Gastroesophageal sphincter (tissue), 4 donors: ENCODE data around the gene MORF4L2. TPM values are rescaled to one million over a fixed set of nuclear protein-coding genes. Genes with fewer than 3 reads are reported as not detected.

ENCODE experiments used
- ATAC-seq: fragments of 150-250 bp; one replicate; pipeline ENCODE4 v1.9.1; 2016; ENCODE audit warnings: mild to moderate bottlenecking, moderate library complexity
- H3K27ac ChIP-seq, 4 donors: fragments of 200-600 bp; sonication (generic) in 3 of 4; 1 replicate in 3 of 4; 2 replicates in 1 of 4; pipeline ENCODE4 v1.5.1; 2016 to 2019
- H3K27me3 ChIP-seq: fragments of 200-600 bp; sonication (generic); one replicate; pipeline ENCODE4 v1.5.1; 2019
- H3K36me3 ChIP-seq, 2 donors: fragments of 200-600 bp; sonication (generic); one replicate each; pipeline ENCODE4 v1.5.1; 2019; ENCODE audit warnings: control low read depth in 1 of 2
- H3K4me1 ChIP-seq, 3 donors: fragments of 200-600 bp; sonication (generic); 1 replicate in 2 of 3; 2 replicates in 1 of 3; pipeline ENCODE4 v1.5.1; 2016 to 2019; ENCODE audit warnings: control low read depth in 2 of 3
- H3K4me3 ChIP-seq, 2 donors: fragments of 200-600 bp; sonication (generic); one replicate each; pipeline ENCODE4 v1.5.1; 2019; ENCODE audit warnings: mild to moderate bottlenecking in 1 of 2, moderate library complexity in 1 of 2
- H3K9me3 ChIP-seq, 3 donors: fragments of 200-600 bp; sonication (generic); one replicate each; pipeline ENCODE4 v1.5.1; 2017 to 2019; ENCODE audit warnings: control low read depth in 2 of 3
- EP300 ChIP-seq: sonication (generic); formaldehyde crosslinking; IDR thresholded peaks from one replicate; pipeline ENCODE4 v1.6.1; 2017; ENCODE audit warnings: antibody characterized with exemption, mild to moderate bottlenecking
- POLR2A ChIP-seq, 2 donors: fragments of 450-650 bp; IDR thresholded peaks; one replicate each; pipeline ENCODE4 v1.6.1; 2017; ENCODE audit warnings: antibody characterized with exemption in 2 of 2, mild to moderate bottlenecking in 2 of 2, moderate library complexity in 1 of 2
- POLR2AphosphoS5 ChIP-seq: sonication (generic); formaldehyde crosslinking; IDR thresholded peaks from one replicate; pipeline ENCODE4 v1.6.1; 2017; ENCODE audit warnings: antibody characterized with exemption
- WGBS, 2 donors: methylation state at CpG; one replicate each; pipeline ENCODE4 v1.1.5; 2018; ENCODE audit warnings: low coverage in 1 of 2; 5-methylcytosine and 5-hydroxymethylcytosine counted together
- total RNA-seq, 4 donors: library from RNA; depleted of rRNA; stranded (reverse); fragments of >200 nt; gene quantifications; one replicate each; pipeline ENCODE4 v1.1.0, GENCODE V29; 2016
- TF ChIP-seq, protein P1 (sequence below), 4 experiments: fragments of 200-600 bp in 2 of 4; fragments of 450-650 bp in 2 of 4; sonication (generic) in 1 of 4; IDR thresholded peaks; one replicate each; pipeline ENCODE4 v1.5.1; 2017 to 2019; ENCODE audit warnings: antibody characterized with exemption in 4 of 4, mild to moderate bottlenecking in 2 of 4, moderate library complexity in 2 of 4

Gene MORF4L2
- total RNA-seq, 4 donors from 2014 or later = 338 to 631 (median 467) TPM

DNA sequence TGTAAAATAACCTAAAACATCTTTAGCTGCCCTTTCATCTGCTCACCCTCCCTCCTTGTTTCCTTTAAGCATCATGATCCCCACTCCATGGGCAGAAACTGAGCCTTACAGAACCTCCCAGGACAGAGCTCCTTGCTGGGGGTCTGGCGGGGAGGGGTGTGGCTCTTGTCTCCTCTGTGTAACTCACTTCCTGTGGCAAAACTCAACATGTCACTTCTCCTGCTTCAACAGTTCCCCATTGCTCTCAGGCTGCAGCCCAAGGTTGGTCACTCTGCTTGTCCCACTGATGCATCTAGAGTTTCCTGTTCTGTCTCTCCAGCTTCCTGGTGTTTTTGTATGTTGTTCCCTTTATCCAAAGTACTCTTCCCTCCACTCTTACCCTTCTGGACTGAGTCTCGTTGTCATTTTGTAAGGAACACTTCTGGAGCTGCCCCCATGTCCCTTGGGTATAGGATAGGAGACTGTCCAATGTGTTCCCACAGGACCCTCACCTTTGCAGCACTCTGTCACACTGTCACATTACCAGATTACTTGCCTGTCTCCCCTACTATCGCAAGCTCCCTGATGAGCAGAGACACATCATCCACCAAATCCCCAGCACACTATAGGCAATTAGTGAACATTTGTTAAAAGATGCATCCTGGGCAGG, 43.8 kb upstream of the MORF4L2 start:
- no peaks in the 10 kb centered on the region for H3K9me3 ChIP-seq
- WGBS, 2 donors = 44% methylated on average over 2 of the region's 3 CpGs; no CpG with 5 or more reads in 1 of the 2 donors
- TF ChIP-seq POLR2AphosphoS5 = no peak
- no peak for TF ChIP-seq POLR2A (IDR thresholded peaks at IDR 0.05)
- TF ChIP-seq EP300 = no peak
- TF ChIP-seq, protein P1, sequence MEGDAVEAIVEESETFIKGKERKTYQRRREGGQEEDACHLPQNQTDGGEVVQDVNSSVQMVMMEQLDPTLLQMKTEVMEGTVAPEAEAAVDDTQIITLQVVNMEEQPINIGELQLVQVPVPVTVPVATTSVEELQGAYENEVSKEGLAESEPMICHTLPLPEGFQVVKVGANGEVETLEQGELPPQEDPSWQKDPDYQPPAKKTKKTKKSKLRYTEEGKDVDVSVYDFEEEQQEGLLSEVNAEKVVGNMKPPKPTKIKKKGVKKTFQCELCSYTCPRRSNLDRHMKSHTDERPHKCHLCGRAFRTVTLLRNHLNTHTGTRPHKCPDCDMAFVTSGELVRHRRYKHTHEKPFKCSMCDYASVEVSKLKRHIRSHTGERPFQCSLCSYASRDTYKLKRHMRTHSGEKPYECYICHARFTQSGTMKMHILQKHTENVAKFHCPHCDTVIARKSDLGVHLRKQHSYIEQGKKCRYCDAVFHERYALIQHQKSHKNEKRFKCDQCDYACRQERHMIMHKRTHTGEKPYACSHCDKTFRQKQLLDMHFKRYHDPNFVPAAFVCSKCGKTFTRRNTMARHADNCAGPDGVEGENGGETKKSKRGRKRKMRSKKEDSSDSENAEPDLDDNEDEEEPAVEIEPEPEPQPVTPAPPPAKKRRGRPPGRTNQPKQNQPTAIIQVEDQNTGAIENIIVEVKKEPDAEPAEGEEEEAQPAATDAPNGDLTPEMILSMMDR (IDR thresholded peaks at IDR 0.05) = no peak
- no peaks in the 10 kb centered on the region for H3K27me3 ChIP-seq
- no peak overlapping the region for H3K4me3 ChIP-seq
- ATAC-seq = no peak
- no peaks in the 10 kb centered on the region for H3K36me3 ChIP-seq
- H3K27ac ChIP-seq = peak overlapping the region in 1 of 4 donors; percentile 23
- no peaks in the 10 kb centered on the region for H3K4me1 ChIP-seq

DNA sequence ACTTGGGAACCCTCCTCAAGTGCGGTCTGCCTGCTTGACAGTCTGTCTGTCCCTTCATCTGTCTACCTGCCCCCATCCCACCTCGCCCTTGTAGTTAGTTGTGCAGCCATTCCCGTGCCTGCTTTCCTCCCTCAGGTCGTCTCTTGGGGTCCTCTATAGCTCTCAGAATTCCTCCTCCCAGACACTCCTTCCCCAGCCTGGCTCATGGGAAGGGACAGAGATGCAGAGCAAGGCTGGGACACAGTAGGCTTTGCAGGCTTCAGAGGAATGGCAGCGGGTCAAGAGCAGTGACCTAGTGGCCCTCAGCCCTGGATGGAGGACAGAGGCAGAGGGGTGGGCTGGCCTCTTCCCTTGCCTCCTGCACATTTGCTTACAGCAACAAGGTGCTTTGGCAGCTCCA, 42.5 kb upstream of the MORF4L2 start:
- Histone ChIP-seq H3K9me3 (no peaks in the 10 kb centered on the region), H3K4me3 (no peak overlapping the region), H3K27ac (no peak overlapping the region), H3K27me3 (no peaks in the 10 kb centered on the region), H3K4me1 (no peaks in the 10 kb centered on the region), H3K36me3 (no peaks in the 10 kb centered on the region)
- WGBS, 2 donors = 20% methylated on average over 1 of the region's 5 CpGs; no CpG with 5 or more reads in 1 of the 2 donors
- TF ChIP-seq POLR2AphosphoS5 = no peak
- TF ChIP-seq, protein P1 (IDR thresholded peaks at IDR 0.05) = no peak
- no peak for TF ChIP-seq POLR2A (IDR thresholded peaks at IDR 0.05)
- no peak for TF ChIP-seq EP300
- ATAC-seq = no peak

DNA sequence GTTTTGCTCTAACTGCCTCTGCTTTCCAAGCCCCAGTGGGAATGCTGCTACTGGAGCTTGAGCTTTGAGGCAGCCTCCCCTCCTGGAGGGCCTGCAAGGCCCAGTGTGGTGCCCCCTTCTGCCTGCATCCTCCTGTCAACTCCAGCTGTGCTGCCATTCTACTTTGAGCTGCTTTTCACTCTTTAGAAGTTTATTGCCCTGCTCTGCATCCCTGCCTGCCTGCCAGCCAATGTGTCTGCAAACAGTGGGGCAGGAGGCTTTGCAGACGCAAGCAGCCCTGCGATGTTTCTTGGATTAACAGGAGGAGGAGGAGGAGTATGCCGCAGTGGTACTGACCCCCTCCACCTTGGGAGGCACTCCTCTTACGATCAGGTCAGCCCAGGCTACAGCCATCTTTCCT, 40.6 kb upstream of the MORF4L2 start:
- Histone ChIP-seq H3K9me3 (no peaks in the 10 kb centered on the region), H3K27ac (no peak overlapping the region), H3K36me3 (no peaks in the 10 kb centered on the region), H3K4me3 (no peak overlapping the region), H3K27me3 (no peaks in the 10 kb centered on the region), H3K4me1 (no peaks in the 10 kb centered on the region)
- no peak for ATAC-seq
- 100% methylated on average over 1 of the region's 4 CpGs; no CpG with 5 or more reads in 1 of the 2 donors for WGBS, 2 donors
- TF ChIP-seq, protein P1 (IDR thresholded peaks at IDR 0.05) = no peak
- TF ChIP-seq POLR2AphosphoS5 = no peak

DNA sequence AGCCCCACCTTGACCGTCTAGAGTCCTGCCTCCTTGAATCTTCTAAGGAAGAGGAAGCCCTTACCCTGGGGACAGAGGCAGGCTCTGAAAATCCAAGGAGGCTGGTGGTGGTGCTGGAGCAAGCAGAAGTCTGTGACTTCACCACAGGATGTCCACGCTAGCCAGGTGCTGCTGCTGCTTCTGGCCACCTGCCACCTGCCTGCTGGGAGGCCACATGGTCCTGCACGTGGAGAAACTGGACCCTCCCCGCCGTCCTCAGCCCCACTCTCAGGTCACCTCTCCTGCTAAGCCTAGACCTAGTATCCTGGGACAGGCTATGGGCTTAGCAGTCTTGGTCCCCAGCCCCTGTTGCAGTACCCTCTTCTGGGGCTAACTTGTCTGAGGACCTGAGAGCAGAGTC, 40.0 kb upstream of the MORF4L2 start:
- H3K27ac ChIP-seq = no peak overlapping the region
- H3K4me1 ChIP-seq = no peaks in the 10 kb centered on the region
- no CpG with 5 or more reads among the region's 5 CpGs for WGBS, 2 donors
- TF ChIP-seq, protein P1 (IDR thresholded peaks at IDR 0.05) = no peak
- TF ChIP-seq EP300 (no peak), POLR2AphosphoS5 (no peak), POLR2A (IDR thresholded peaks at IDR 0.05) (no peak)
- H3K4me3 ChIP-seq = no peak overlapping the region
- no peaks in the 10 kb centered on the region for H3K27me3 ChIP-seq
- H3K9me3 ChIP-seq = no peaks in the 10 kb centered on the region
- no peak for ATAC-seq
- no peaks in the 10 kb centered on the region for H3K36me3 ChIP-seq

DNA sequence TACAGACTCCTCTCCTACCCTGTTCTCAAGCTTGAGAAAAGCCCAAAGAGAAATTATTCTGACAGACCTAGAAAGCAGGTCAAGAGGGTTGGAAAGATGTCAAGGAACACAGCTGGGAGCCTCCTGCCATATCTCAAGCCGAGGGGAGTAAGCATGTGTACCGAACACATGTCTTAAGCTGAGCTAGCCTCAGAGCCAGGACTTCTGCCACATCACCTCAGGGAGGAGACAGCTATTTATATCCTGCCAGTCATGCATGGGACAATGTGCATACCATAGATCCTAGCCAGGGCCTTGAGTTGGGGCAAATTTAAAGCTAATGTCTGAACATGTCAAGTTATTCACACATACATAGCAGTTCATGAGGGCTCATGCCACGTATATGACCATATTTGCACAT, 36.0 kb upstream of the MORF4L2 start:
- H3K4me1 ChIP-seq = no peaks in the 10 kb centered on the region
- no peaks in the 10 kb centered on the region for H3K36me3 ChIP-seq
- TF ChIP-seq, protein P1 (IDR thresholded peaks at IDR 0.05) = no peak
- no peak for TF ChIP-seq POLR2AphosphoS5
- TF ChIP-seq EP300 = no peak
- no peak for TF ChIP-seq POLR2A (IDR thresholded peaks at IDR 0.05)
- H3K9me3 ChIP-seq = no peaks in the 10 kb centered on the region
- H3K27ac ChIP-seq = no peak overlapping the region
- no peak for ATAC-seq
- WGBS, 2 donors = 80% methylated on average over 1 of the region's 3 CpGs; no CpG with 5 or more reads in 1 of the 2 donors
- no peaks in the 10 kb centered on the region for H3K27me3 ChIP-seq
- no peak overlapping the region for H3K4me3 ChIP-seq
